GM15510 (cell line): ENCODE results near the gene RHOB.

ENCODE experiments used
- POLR2A ChIP-seq: IDR thresholded peaks from 3 replicates; pipeline ENCODE4 v1.6.1; 2011; ENCODE audit warnings: borderline replicate concordance; ENCODE audit not compliant: insufficient read length; ENCODE audit errors: extremely low read depth

RHOB gene

DNA sequence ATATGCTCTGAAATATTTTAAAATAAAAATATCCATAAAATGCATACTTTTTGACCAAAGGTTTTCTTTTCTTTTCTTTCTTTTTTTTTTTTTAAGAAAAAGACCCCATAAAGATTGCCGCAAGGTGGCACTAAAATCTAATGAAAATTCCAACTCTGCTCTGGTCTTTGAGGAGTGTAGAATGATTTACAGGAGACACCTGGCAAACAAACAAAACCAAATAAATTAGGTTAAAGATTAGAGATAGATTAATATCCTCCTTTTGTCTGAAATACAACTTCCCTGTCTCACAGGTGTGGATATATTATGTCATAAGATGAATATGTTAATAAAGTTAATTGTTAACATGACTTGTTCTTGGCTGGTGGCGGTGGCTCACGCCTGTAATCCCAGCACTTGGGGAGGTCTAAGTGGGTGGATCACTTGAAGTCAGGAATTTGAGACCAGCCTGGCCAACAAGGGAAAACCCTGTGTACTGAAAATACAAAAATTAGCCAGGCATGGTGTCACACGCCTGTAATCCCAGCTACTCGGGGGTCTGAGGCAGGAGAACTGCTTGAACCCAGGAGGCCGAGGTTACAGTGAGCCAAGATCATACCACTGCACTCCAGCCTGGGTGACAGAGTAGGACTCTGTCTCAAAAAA is 3.5 kb upstream of the RHOB start:
- no peak for TF ChIP-seq POLR2A

- TF ChIP-seq POLR2A = no peak
Measured at GRCh38 chr2:20444101-20444992, 2.5 kb upstream of the RHOB start.

- no peak for TF ChIP-seq POLR2A
Measured at GRCh38 chr2:20444993-20445910, 1.6 kb upstream of the RHOB start.

- TF ChIP-seq POLR2A = no peak
Measured at GRCh38 chr2:20446255-20446916, 488 bp upstream of the RHOB start.

DNA sequence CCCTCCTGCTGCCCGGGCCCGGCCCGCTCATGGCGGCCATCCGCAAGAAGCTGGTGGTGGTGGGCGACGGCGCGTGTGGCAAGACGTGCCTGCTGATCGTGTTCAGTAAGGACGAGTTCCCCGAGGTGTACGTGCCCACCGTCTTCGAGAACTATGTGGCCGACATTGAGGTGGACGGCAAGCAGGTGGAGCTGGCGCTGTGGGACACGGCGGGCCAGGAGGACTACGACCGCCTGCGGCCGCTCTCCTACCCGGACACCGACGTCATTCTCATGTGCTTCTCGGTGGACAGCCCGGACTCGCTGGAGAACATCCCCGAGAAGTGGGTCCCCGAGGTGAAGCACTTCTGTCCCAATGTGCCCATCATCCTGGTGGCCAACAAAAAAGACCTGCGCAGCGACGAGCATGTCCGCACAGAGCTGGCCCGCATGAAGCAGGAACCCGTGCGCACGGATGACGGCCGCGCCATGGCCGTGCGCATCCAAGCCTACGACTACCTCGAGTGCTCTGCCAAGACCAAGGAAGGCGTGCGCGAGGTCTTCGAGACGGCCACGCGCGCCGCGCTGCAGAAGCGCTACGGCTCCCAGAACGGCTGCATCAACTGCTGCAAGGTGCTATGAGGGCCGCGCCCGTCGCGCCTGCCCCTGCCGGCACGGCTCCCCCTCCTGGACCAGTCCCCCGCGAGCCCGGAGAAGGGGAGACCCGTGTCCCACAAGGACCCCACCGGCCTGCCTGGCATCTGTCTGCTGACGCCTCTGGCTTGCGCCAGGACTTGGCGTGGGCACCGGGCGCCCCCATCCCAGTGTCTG is 767 bp downstream of the RHOB start:
- TF ChIP-seq POLR2A = no peak

DNA sequence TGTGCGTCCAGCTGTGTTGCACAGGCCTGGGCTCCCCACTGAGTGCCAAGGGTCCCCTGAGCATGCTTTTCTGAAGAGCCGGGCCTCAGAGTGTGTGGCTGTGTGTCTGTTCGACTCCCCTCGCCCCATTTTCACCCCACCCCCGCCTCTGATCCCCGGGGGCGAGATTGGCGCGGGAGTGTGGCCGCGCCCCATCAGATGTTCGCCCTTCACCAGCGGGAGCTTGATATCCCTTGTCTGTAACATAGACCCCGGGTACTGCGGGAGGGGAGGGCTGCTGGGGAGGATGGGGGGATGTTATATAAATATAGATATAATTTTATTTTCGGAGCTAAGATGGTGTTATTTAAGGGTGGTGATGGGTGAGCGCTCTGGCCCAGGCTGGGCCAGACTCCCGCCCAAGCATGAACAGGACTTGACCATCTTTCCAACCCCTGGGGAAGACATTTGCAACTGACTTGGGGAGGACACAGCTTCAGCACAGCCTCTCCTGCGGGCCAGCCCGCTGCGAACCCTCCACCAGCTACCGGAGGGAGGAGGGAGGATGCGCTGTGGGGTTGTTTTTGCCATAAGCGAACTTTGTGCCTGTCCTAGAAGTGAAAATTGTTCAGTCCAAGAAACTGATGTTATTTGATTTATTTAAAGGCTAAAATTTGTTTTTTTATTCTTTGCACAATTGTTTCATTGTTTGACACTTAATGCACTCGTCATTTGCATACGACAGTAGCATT is 1.5 kb downstream of the RHOB start:
- no peak for TF ChIP-seq POLR2A

- TF ChIP-seq POLR2A = no peak
Measured at GRCh38 chr2:20448977-20449306, 2.1 kb downstream of the RHOB start.

DNA sequence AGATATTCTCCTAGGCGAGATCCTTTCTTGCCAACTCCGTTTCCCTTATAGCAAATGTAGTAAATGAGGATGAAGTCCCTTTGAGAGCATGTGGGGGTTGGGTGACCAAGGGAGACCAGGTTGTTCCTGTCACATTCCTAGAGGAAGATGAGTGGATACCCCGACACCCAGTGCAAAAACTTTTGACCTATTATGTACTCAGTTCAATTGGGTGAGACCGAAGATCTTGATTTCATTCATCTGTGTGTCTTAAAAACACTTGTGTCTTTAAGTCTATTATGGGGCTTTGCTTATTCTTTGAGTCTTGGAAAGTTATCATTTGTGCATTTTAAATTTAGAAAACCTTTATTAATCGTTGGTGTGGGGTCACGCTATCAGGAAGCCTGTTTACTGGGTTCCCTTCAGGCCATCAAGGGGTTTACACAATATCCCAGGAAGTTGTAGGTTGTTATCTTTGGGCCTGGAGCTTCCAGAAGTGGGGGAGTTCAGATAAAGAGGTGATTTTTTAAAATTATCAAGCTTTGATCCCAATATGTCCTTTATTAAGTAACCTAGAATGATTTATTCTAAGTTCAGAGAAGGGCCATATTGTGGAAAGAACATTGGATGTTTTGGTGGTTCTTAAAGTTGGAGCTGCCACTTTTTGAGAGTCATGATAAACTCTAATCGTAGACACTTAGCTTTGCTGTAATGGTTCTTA is 2.8 kb downstream of the RHOB start:
- TF ChIP-seq POLR2A = no peak

GRCh38 chr2:20450201-20450999 is 3.5 kb downstream of the RHOB start:
- TF ChIP-seq POLR2A = no peak

DNA sequence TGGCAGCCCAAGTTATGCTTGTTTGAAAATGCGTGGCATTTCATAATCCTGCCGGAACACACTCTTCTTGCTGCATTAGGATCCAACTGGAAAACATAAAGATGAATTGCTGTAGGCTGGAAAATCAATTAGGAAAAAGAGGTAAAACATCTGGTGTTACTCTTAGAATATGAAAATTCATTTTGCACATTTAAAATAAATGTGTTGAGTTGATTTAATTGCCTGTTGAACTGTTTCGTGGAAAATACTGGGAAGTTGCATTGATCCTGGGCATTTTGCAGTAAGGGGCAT is 4.1 kb downstream of the RHOB start:
- no peak for TF ChIP-seq POLR2A

- TF ChIP-seq POLR2A = no peak
Measured at GRCh38 chr2:20451341-20451740, 4.5 kb downstream of the RHOB start.
